ENCODE measurements around the gene ENOX2.
A peak's percentile ranks its signal among the peaks of the same experiment; 100 is the strongest.

The ENOX2 gene

DNA sequence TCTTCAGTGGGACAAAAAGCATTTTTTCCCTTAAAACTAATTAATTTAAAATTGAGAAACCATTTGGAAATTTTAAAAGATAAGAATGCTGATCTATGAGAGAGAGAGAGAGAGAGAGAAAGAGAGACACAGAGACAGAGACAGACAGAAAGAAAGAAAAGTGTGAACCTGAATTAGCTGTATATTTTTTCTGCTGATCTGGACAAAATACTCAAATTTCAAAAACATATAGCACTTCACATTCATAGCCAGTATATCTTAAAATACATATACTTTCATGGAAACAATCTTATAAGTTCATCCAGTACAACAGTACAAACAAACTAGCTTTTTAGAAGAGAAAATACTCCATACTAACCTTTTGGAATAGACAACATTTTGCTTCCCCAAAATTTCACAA, 18.4 kb downstream of the ENOX2 start:
- DNase-seq (ENCODE audit: low spot score) = no peak

DNA sequence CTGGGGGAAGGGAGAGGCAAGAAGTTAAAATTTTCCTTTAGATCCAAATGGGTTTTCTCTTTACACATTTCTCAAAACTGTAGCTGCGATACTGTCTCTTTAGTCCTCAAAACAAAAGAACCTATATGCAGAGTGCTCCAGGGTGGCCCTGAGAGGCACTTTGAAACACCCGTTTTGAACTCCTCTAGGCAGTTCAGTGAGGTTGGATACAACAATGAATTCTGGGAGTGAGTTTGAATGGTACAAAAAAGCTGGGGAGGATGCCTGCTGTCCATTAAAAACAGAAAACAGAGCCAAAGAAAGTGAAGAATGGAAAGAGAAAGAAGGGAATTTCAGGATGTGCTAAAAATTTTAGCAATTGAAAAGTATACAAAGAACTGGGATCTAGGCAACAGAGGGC, 23.1 kb downstream of the ENOX2 start:
- DNase-seq (ENCODE audit: low spot score) = no peak

DNA sequence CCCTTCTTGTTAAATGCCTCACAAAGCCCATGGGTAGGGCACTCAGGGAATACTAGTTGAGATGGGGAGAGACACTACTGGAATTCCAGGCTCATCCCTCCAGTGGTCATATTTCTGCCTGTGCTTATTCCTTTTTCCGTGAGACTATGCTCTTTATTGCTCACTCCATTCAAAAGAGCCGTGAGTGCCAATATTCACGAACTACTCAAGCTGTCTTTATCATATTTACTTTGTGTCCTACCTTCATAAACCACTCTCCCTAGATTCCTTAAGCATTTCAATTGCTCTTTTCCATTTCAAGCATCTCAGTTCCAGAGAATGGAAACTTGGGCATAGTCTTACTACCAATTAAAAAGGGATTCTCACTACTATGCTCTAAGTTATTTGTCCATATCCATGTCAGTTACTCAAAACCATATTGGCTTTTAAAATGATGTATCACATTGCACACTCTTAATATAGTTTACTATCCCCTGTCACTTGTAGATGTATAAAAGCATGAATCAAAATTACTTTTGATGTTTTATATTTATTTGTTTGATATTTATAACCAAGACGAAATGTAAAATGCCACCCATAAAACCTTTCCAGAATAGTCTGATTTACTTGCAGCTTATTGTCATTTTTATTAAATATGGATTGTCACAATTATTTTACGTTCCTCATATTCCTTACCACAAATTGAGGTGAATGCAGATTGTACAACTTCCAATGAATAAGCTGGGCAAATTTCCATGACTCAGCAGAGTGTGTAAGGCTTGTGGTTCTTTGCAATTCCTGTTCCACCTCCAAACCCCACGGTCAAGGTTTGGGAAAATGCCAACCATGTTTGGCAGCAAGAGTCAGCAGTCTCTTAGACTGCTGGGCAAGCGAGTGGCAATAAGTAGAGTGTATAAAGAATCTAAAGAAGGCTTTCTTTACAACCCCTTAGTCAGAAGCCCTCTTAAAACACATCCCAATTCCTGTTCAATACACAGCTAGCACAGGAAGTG, 24.4 kb downstream of the ENOX2 start:
- peak; percentile 52 for DNase-seq (ENCODE audit: low spot score)

DNA sequence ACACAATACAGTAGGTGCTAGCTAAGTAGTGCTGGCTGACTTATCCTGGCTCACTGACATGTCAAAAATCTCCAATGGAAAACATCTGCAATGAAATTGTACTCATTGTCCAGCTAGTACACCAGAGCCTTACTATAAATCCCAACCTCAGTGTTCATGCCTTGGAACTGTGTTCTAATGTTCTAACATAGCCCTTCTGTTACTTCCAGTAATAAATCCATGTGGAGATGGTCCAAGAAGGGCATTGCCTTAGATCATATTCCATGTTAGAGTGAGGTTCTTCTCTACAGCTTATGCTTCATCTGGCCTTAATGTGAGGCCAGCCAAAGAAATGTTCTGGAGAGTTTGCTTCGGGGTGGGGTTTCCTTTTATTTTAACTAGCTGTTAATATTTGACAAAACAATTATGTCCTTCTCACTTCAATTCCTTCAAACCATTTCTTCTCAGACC, 25.1 kb downstream of the ENOX2 start:
- DNase-seq (ENCODE audit: low spot score) = no peak

DNA sequence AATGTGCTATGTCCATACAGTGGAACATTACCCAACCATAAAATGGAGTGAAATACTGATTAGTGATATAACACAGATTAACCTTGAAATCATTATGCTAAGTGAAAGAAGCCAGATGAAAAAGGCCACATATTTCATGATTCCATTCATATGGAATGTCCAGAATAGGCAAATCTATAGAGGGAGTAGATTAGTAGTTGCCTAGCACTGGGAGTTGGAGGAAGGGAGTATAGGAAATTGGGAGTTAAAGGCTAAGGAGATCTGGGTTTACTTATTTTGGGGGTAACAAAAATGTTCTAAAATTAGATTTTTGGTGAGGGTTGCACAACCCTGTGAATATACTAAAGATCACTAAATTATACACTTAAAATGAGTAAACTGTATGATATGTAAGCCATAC, 26.8 kb downstream of the ENOX2 start:
- DNase-seq (ENCODE audit: low spot score) = no peak

DNA sequence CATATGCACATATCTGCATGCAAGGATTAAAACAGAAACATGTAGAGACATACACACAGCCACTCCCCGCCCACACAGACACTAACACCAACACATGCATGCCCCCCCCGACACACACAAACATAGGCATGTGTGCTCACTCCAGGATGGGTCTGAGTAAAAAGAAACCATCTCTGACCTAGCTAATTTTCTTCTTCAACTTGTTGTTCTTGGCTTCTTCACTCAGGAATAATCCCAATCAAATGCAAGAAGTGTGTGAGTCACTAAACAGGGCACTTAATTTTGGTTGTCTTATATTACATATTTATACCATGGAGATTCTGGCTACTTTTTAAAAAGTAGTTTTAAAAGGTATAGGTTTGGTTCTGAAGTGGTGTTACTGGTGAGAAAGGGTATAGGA, 28.3 kb downstream of the ENOX2 start:
- DNase-seq (ENCODE audit: low spot score) = peak; percentile 5

DNA sequence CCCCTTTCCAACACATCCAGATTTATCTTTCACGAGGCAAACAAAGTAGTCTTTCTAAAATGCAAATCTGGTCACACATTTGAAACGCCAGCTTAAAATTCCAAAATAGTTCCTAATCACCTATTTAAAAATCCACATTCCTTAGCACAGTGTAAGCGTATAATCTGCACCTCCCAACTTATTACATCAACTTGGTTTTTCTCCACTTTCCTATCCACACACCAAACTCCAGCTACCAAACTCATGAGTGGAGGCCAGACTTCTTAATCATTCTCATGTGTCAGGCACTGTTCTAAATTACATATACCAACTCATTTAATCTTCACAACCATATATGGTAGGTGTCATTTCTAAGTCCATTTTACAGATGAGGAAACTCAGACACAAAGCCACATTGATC, 33.8 kb downstream of the ENOX2 start:
- DNase-seq (ENCODE audit: low spot score) = peak; percentile 29

DNA sequence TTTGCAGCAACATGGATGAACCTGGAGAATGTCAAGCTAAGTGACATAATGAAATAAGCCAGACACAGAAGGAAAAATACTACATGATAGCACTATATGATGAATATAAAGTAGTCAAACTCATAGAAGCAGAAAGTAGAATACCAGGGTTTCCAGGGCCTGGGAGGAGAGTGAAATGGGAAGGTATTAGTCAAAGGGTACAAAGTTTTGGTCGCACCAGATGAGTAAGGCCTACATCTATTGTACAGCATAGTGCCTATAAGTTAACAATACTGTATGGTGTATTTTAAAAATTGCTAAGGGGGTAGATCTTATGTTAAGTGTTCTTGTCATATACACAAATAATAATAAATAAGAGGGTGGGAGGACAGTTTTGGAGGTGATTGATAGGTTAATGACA, 41.5 kb downstream of the ENOX2 start:
- DNase-seq (ENCODE audit: low spot score) = no peak

DNA sequence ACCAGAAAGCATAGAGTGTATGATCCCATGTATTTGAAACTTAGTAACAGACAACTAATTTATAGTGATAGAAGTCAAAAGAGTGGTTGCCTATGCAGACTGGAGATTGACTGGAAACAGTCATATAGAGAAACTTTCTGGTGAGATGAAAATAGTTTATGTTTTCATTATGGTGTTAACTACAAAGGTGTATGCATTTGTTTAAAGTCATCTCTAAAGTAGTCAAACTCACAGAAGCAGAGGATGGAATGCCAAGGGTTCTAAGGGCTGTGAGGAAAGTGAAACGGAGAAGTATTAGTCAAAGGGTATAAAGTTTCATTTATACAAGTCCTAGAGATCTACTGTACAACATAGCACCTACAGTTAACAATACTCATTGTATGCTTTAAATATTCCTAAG, 45.8 kb downstream of the ENOX2 start:
- DNase-seq (ENCODE audit: low spot score) = no peak

DNA sequence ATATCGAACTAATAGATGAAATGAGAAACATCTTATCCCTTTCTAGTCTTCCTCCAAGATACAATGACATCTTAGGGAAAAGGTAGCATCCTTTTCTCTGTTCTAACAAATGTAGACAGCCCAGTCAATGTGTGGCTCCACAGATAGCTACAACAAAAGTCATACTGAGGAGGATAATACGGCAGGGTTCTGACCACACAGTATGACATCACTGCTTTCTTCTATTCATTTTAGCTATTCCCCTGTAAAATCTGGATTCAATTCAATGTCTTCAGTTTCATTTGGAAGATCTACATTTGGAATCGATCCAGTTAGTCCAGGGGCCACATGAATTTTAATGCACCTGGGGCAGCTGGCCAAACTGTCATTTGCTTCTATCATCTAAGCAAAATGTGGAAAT, 51.4 kb downstream of the ENOX2 start:
- no peak for DNase-seq (ENCODE audit: low spot score)

DNA sequence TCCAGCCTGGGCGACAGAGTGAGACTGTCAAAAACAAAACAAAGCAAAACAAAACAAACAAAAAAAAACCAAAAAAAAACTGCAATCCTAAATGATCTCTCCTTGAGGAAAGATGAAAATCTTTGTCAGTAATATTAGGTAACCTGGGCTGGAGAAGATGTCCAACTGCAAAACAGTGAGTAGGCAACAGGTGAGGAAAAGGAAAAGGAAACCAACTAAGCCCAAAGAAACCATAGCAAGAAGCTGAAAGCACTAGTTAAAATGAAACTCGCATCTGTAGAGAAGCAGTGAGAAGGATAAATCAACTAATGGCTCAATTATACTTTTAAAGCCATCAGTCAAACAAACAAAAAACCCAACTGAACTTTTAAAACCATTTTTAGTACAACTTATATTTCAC, 54.2 kb downstream of the ENOX2 start:
- no peak for DNase-seq (ENCODE audit: low spot score)

DNA sequence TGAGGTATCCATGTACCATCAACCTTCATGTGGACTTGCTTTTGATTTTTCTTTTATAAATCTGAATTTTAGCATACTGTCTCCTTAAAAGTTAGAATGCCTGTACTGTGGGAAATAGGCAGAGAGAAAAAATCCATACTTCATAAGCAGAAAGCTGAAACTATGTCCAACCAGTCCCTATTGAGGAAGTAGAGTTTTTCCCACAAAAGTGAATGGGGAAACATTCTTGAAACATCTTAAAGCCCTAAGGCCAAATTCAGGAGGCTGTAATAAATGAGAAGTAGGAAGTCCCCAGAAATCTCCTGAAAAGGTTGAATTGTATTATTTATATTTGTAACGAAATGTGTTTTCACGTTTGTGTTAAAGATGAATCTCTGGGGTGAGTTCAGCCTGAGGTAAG, 56.3 kb downstream of the ENOX2 start:
- DNase-seq (ENCODE audit: low spot score) = no peak

DNA sequence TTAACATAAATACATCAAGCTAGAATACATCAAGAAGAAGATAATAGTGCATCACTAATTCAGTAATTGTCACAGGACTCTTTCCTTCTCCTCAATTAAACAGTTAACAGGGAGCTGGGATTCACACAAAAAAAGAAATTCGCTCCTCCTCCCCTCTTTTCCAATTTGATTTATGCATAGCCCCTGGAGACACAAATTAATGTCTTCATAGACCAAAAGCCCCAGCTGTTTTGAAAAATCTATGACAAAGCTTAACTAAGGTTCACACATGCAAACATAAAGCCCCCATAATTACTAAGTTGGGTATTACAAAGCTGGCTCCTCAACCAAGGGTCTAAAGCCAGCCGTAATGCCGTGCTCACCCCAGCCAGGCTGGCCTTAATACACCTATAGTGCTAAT, 61.2 kb downstream of the ENOX2 start:
- DNase-seq (ENCODE audit: low spot score) = no peak

DNA sequence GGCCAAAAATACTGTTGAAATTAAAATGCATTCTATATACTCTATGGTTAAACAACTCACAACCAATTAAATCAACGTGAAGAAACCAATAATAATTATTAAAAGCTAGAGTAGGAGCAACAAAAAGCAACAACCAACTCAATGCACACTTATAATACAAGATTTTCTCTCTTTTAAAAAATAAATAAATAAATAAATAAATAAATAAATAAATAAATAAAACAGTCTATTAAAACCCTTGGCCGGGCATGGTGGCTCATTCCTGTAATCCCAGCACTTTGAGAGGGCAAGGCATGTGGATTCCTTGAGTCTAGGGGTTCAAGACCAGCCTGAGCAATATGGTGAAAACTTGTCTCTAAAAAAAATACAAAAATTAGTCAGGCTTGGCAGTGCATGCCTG, 62.7 kb downstream of the ENOX2 start:
- DNase-seq (ENCODE audit: low spot score) = no peak

DNA sequence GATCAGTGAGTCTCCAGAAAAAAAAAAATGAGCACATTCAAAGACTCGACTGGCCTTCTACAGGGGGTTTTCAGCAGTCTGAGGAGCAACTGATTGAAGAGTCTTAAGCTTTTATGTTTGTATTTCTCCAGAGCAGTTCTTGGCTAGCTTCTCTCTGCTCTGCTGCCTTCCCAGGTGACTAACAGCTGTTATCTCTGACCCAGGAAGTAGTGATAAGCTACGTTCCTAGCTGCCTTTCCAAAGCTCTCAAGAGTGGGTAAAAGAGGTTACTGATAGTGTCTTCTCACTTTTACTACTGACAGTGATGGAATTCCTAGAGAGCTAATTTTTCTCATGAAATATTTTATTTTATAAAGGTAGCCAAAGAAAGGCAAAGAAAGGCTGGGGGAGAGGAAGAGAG, 66.6 kb downstream of the ENOX2 start:
- DNase-seq (ENCODE audit: low spot score) = no peak

DNA sequence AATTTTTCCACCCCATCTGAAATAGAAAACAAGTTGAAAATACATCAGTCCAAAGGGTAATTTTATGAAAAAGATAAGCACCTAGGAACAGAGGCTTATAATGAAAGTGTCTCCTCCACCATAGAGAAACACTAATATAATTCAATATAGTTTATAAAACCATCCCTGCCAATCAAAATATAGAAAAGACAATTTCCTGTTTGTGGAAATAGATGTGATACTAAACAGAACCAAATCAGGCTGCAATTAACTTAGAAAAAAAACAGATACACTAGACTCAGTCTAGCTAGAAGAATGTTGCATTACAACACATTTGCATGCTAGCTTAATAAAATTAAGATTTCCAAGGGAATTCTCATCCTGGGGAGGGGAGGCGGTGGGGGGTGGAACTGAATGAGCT, 68.2 kb downstream of the ENOX2 start:
- DNase-seq (ENCODE audit: low spot score) = no peak

DNA sequence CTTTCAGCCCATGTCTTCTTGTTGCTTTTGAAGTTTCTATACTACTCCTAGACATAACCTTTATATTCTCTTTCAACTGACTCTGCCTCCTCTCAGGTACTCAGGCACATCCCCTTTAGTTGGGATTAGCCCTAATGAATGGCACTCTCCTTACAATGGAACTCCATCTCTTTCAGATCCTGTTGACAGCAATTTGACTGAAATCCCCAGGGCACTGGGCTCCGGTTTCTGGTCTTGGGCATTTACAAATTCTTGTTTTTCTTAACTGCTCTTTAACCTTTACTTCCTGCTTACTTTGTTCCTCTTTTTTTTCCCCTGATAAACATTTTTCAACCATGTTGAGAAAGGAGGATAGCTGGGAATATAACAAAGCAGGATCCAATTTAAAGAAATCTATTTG, 68.9 kb downstream of the ENOX2 start:
- DNase-seq (ENCODE audit: low spot score) = no peak

DNA sequence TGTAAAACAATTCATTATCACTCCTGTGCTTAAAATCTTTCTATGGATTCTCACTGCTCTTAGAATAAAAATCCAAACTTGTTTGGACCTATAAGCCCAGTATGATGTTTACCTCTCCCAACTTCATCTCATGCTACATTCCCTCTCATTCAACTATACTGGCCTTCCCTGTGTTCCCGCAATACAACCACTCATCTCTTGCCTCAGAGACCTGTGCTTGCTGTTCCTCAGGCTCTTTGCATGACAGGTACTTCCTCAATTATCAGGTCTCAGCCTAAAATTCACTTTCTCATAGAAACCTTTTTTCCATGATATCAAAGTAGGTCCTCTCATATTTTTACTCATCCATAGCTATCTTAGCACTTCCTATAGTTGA, 71.7 kb downstream of the ENOX2 start:
- DNase-seq (ENCODE audit: low spot score) = no peak

DNA sequence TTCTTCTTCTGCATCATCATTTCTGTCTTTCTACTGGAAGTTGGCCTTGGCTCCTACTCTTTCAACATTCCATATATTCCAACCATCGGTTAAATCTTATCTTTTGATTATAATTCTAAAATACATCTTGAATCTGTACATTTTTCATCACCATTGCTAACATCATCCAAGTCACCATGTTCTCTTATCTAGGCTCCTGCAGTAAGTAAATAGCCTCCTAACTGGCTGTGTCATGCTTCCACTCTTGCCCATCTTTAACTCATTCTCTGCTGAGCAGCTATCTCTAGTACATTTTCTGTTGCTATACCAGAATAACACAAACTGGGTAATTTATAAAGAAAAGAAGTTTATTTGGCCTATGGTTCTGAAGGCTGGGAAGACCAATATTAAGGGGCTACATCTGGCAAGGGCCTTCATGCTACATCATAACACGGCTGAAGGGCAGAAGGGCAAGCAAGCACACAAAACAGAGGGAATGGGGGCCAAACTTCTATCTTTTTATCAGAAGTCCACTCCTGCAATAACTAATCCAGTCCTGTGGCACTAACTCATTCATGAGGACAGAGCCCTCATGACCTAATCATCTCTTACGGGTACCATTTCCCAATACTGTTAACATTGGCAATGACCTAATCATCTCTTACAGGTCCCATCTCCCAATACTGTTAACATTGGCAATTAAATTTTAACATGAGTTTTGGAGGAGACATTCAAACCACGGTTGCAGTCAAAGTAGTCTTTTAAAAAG, 72.2 kb downstream of the ENOX2 start:
- DNase-seq (ENCODE audit: low spot score) = no peak

DNA sequence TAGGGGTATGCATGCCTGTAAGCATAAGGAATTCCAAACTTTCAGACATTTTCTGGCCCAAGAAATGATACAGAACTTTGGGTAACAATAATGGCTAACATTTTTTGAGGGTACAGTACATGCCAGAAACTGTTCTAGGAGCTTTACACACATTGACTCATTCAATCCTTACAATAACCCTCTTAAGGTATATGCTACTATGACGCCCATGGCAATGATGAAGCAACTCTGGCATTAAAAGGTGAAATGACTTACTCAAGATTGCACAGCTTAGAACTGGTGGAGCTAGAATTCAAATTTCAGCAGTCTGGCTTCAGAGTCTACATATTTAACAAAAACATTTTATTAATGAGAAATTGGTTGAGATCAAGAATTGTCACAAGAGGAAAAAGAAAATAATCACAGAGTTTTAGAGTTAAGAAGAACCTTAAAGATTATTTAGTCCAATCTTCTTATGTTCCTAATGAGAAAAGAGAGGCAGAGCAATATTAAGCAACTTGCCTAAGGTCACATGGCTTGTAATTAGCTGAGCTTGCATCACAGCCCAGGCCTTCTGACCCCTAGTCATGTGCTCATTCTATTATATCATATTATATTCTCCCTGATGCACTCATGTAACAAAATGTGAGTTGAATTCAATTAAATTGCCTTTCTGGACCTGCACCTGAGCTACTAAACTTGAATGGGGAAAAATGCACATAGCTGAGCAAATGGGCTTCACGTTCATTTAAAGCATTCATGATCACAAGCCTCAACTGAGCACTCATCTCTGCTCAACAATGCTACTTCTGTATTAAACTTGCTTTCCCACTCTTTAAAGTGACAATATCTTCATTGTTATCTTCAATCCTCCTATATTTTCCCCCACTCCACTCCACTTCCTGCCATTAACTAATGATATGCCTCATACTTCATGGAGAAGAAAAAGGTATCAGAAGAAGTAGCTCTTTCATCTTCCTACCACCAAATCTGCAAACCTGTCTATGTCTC, 73.2 kb downstream of the ENOX2 start:
- no peak for DNase-seq (ENCODE audit: low spot score)

DNA sequence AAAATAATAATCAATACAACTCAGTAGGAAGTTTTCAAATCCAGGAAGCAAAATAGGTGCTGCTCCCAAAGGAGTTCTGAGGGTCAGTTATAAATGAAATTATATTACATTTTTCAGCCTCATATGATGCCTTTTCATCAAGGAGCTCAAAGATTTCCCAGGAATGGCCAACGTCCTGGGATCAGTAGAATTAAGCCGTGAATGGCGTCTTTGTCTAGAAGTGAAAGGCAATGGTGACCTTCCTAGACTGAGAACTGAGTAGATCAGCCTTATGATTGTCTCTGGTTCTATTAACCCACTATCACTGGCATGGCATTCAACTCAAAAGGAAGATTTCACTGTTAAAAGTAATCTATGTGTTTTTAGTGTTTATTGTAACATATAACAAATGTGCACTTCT, 74.4 kb downstream of the ENOX2 start:
- no peak for DNase-seq (ENCODE audit: low spot score)

DNA sequence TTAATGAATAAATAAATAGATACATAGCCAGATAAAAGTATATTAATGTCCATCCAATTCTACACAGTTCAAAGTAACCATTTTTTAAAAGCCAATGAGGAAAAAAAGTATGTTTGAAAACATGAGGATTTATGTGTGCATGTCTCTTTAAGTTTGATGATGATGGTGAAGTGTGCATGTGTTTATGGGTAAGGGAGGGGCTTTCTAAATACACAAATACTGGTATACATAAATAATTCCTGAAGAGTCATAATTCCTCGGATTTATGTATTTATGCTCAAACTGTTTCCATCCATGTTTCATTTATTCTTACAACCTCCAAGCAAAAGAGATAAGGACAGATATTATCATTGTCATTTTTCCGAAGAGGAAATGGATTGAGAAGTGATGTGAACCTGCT, 75.4 kb downstream of the ENOX2 start:
- no peak for DNase-seq (ENCODE audit: low spot score)
